ENCODE results near the gene CDHR3. TPM values are rescaled to one million over a fixed set of nuclear protein-coding genes. Genes with fewer than 3 reads are reported as not detected.

Gene CDHR3
- total RNA-seq, 1 donor from 2014 or later = 50.8 TPM

- Mint-ChIP-seq H3K4me3 (ENCODE audit: unreplicated experiment) (no peak overlapping the region), H3K36me3 (ENCODE audit: unreplicated experiment) (peaks cover 14% of the 10 kb centered on the region), H3K27ac (ENCODE audit: unreplicated experiment) (no peak overlapping the region), H3K4me1 (ENCODE audit: low read depth, unreplicated experiment) (peaks cover 1% of the 10 kb centered on the region), H3K9me3 (ENCODE audit: unreplicated experiment) (peaks cover 3% of the 10 kb centered on the region), H3K27me3 (ENCODE audit: unreplicated experiment) (no peaks in the 10 kb centered on the region)
- DNase-seq = no peak
- TF ChIP-seq CTCF (IDR thresholded peaks at IDR 0.05; ENCODE audit: partially characterized antibody, unreplicated experiment) = no peak
Measured at GRCh38 chr7:105958012-105958411, 5.1 kb upstream of the CDHR3 start.

DNA sequence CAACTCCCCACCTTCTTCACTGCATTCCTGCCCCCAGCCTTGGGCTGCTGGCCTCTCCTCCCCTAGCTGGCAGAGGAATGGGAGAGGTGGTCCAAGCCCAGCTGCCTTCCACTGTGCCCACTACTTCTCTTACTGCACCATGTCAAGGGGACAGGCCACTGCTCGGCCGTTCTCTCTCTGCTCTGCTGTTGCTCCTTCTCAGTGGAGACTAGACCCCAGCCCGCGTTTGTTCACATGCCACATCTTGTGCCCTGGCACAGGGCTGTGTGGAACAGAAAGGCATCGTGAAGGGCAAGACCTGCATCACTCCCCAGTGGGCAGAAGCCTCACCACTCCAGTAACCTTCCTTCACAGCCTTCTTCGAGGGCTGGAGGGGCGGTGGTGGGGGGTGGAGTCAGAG is 711 bp upstream of the CDHR3 start:
- DNase-seq = no peak
- no peaks in the 10 kb centered on the region for H3K27me3 Mint-ChIP-seq (ENCODE audit: unreplicated experiment)
- no peak for TF ChIP-seq CTCF (IDR thresholded peaks at IDR 0.05; ENCODE audit: partially characterized antibody, unreplicated experiment)
- peaks cover 2% of the 10 kb centered on the region for H3K4me1 Mint-ChIP-seq (ENCODE audit: low read depth, unreplicated experiment)
- H3K36me3 Mint-ChIP-seq (ENCODE audit: unreplicated experiment) = peaks cover 7% of the 10 kb centered on the region
- no peaks in the 10 kb centered on the region for H3K9me3 Mint-ChIP-seq (ENCODE audit: unreplicated experiment)
- no peak overlapping the region for H3K4me3 Mint-ChIP-seq (ENCODE audit: unreplicated experiment)
- no peak overlapping the region for H3K27ac Mint-ChIP-seq (ENCODE audit: unreplicated experiment)

- H3K4me3 Mint-ChIP-seq (ENCODE audit: unreplicated experiment) = no peak overlapping the region
- no peak for DNase-seq
- no peaks in the 10 kb centered on the region for H3K9me3 Mint-ChIP-seq (ENCODE audit: unreplicated experiment)
- peaks cover 10% of the 10 kb centered on the region for H3K4me1 Mint-ChIP-seq (ENCODE audit: low read depth, unreplicated experiment)
- peaks cover 2% of the 10 kb centered on the region for H3K36me3 Mint-ChIP-seq (ENCODE audit: unreplicated experiment)
- H3K27ac Mint-ChIP-seq (ENCODE audit: unreplicated experiment) = no peak overlapping the region
- TF ChIP-seq CTCF (IDR thresholded peaks at IDR 0.05; ENCODE audit: partially characterized antibody, unreplicated experiment) = no peak
- H3K27me3 Mint-ChIP-seq (ENCODE audit: unreplicated experiment) = peaks cover 2% of the 10 kb centered on the region
Measured at GRCh38 chr7:105971845-105972244, 8.8 kb downstream of the CDHR3 start.

DNA sequence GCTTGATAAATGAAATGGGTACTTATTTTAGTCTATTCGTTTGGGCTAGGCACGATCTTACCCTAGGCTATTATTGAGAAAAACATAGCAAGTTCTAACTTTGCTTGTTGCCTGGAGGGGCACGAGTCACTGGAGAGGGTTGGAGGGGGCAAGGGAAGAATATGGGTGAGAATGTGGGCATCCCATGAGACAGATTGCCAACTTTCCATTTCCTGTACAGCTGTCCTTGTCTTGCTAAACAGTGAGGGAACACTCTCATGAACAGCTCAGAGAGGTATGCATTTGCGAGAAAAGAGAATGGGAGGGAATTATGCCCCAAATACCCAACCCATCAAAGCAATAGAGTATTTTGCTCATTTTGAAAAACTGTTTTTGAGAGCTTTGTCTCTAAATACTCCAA is 9.2 kb downstream of the CDHR3 start:
- DNase-seq = no peak
- Mint-ChIP-seq H3K4me3 (ENCODE audit: unreplicated experiment) (no peak overlapping the region), H3K27me3 (ENCODE audit: unreplicated experiment) (peaks cover 2% of the 10 kb centered on the region), H3K4me1 (ENCODE audit: low read depth, unreplicated experiment) (peaks cover 10% of the 10 kb centered on the region), H3K9me3 (ENCODE audit: unreplicated experiment) (no peaks in the 10 kb centered on the region), H3K36me3 (ENCODE audit: unreplicated experiment) (no peaks in the 10 kb centered on the region), H3K27ac (ENCODE audit: unreplicated experiment) (no peak overlapping the region)
- TF ChIP-seq CTCF (IDR thresholded peaks at IDR 0.05; ENCODE audit: partially characterized antibody, unreplicated experiment) = no peak

DNA sequence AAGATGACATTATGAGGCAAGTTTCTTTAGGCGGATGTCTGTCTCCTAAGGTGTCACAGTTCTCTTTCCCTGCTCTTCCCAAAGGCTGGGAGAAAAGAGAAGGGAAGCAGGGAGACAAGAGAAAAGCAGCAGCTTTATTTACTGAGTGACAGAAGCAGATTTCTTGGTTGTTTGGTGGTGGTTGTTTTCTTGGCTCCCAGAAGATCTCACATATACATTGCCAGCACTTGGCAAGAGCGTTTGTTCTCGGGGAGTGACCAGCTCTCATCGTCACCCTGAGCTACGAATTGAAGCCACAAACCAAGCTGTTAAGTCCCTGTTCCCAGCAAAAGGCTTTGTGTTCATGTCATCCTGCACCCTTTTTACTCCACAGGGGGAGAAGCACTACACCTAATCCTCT is 11.4 kb downstream of the CDHR3 start:
- H3K27me3 Mint-ChIP-seq (ENCODE audit: unreplicated experiment) = peaks cover 2% of the 10 kb centered on the region
- no peak for DNase-seq
- H3K36me3 Mint-ChIP-seq (ENCODE audit: unreplicated experiment) = peaks cover 4% of the 10 kb centered on the region
- peaks cover 10% of the 10 kb centered on the region for H3K4me1 Mint-ChIP-seq (ENCODE audit: low read depth, unreplicated experiment)
- H3K4me3 Mint-ChIP-seq (ENCODE audit: unreplicated experiment) = no peak overlapping the region
- H3K27ac Mint-ChIP-seq (ENCODE audit: unreplicated experiment) = no peak overlapping the region
- no peak for TF ChIP-seq CTCF (IDR thresholded peaks at IDR 0.05; ENCODE audit: partially characterized antibody, unreplicated experiment)
- H3K9me3 Mint-ChIP-seq (ENCODE audit: unreplicated experiment) = no peaks in the 10 kb centered on the region
